Measurements from ENCODE around the gene DNAH17. TPM values are rescaled to one million over a fixed set of nuclear protein-coding genes. Genes with fewer than 3 reads are reported as not detected.

The DNAH17 gene
- total RNA-seq, 1 donor from 2014 or later: not detected

- H3K27ac Mint-ChIP-seq: peak overlapping the region; percentile 54
- Histone ChIP-seq H3K27me3 (no peaks in the 10 kb centered on the region), H3K4me2 (no peak overlapping the region), H3F3A (ENCODE audit: low read depth) (peaks cover 12% of the 10 kb centered on the region), H3K4me3 (no peak overlapping the region), H3K27ac (no peak overlapping the region), H4K20me1 (ENCODE audit: low read depth) (no peaks in the 10 kb centered on the region), H3K9ac (no peak overlapping the region), H3K79me2 (ENCODE audit: low read depth) (no peaks in the 10 kb centered on the region), H3K9me3 (ENCODE audit: low read depth) (no peaks in the 10 kb centered on the region), H2AFZ (replicated peaks) (no peak overlapping the region), H3K36me3 (no peaks in the 10 kb centered on the region), H3K4me1 (no peaks in the 10 kb centered on the region)
- peaks cover 9% of the 10 kb centered on the region for H3K27me3 Mint-ChIP-seq (ENCODE audit: insufficient read depth, low read depth)
- peaks cover 18% of the 10 kb centered on the region for H3K36me3 Mint-ChIP-seq
- H3K4me3 Mint-ChIP-seq: no peak overlapping the region
- H3K9me3 Mint-ChIP-seq: no peaks in the 10 kb centered on the region
- peaks cover 10% of the 10 kb centered on the region for H3K4me1 Mint-ChIP-seq
- DNase-seq (ENCODE audit: low spot score): no peak
- TF ChIP-seq CTCF (IDR thresholded peaks at IDR 0.05): no peak
- TF ChIP-seq EZH2 (IDR thresholded peaks at IDR 0.05): no peak
- TF ChIP-seq EZH2phosphoT487 (IDR thresholded peaks at IDR 0.05): no peak
Observed at GRCh38 chr17:78428836-78429617, 148.2 kb downstream of the DNAH17 start.

- Histone ChIP-seq H3K9me3 (ENCODE audit: low read depth) (no peaks in the 10 kb centered on the region), H3K79me2 (ENCODE audit: low read depth) (no peaks in the 10 kb centered on the region), H3K36me3 (no peaks in the 10 kb centered on the region), H3K4me2 (no peak overlapping the region), H3K9ac (no peak overlapping the region), H3F3A (ENCODE audit: low read depth) (peaks cover 12% of the 10 kb centered on the region), H3K4me1 (no peaks in the 10 kb centered on the region), H4K20me1 (ENCODE audit: low read depth) (no peaks in the 10 kb centered on the region), H3K27me3 (no peaks in the 10 kb centered on the region), H3K4me3 (no peak overlapping the region), H3K27ac (no peak overlapping the region), H2AFZ (replicated peaks) (no peak overlapping the region)
- peaks cover 10% of the 10 kb centered on the region for H3K4me1 Mint-ChIP-seq
- H3K9me3 Mint-ChIP-seq: no peaks in the 10 kb centered on the region
- peaks cover 19% of the 10 kb centered on the region for H3K36me3 Mint-ChIP-seq
- no peak for DNase-seq (ENCODE audit: low spot score)
- H3K27ac Mint-ChIP-seq: peak overlapping the region; percentile 63
- TF ChIP-seq EZH2 (IDR thresholded peaks at IDR 0.05): no peak
- no peak for TF ChIP-seq EZH2phosphoT487 (IDR thresholded peaks at IDR 0.05)
- TF ChIP-seq CTCF (IDR thresholded peaks at IDR 0.05): no peak
- no peak overlapping the region for H3K4me3 Mint-ChIP-seq
- peaks cover 9% of the 10 kb centered on the region for H3K27me3 Mint-ChIP-seq (ENCODE audit: insufficient read depth, low read depth)
Observed at GRCh38 chr17:78428025-78428575, 149.1 kb downstream of the DNAH17 start.

- no peak overlapping the region for H3K27ac Mint-ChIP-seq
- H3K36me3 ChIP-seq: no peaks in the 10 kb centered on the region
Observed at GRCh38 chr17:78427140-78427539, 150.1 kb downstream of the DNAH17 start.

More at GRCh38 chr17:78427140-78427539, 150.1 kb downstream of the DNAH17 start:
- Histone ChIP-seq H3K4me3 (no peak overlapping the region), H3K9me3 (ENCODE audit: low read depth) (no peaks in the 10 kb centered on the region), H3K79me2 (ENCODE audit: low read depth) (peaks cover 3% of the 10 kb centered on the region), H3K4me1 (no peaks in the 10 kb centered on the region), H3F3A (ENCODE audit: low read depth) (peaks cover 12% of the 10 kb centered on the region), H3K27me3 (no peaks in the 10 kb centered on the region), H2AFZ (replicated peaks) (no peak overlapping the region), H3K4me2 (no peak overlapping the region), H4K20me1 (ENCODE audit: low read depth) (no peaks in the 10 kb centered on the region), H3K27ac (no peak overlapping the region), H3K9ac (no peak overlapping the region)
- no peak overlapping the region for H3K4me3 Mint-ChIP-seq
- H3K36me3 Mint-ChIP-seq: peaks cover 21% of the 10 kb centered on the region
- TF ChIP-seq EZH2phosphoT487 (IDR thresholded peaks at IDR 0.05): no peak
- no peak for TF ChIP-seq CTCF (IDR thresholded peaks at IDR 0.05)
- TF ChIP-seq EZH2 (IDR thresholded peaks at IDR 0.05): no peak
- H3K4me1 Mint-ChIP-seq: peaks cover 8% of the 10 kb centered on the region
- peaks cover 9% of the 10 kb centered on the region for H3K27me3 Mint-ChIP-seq (ENCODE audit: insufficient read depth, low read depth)
- DNase-seq (ENCODE audit: low spot score): no peak
- no peaks in the 10 kb centered on the region for H3K9me3 Mint-ChIP-seq
